ENCODE measurements around the gene CAPN6.

GRCh38 chrX:111309083-111309482, 38.8 kb upstream of the CAPN6 start:
- TF ChIP-seq CTCF (conservative IDR thresholded peaks at IDR 0.05; ENCODE audit: low read length) (no peak), EZH2phosphoT487 (IDR thresholded peaks at IDR 0.05; ENCODE audit: borderline replicate concordance, low read depth, low read length) (no peak)

Measured in OCI-LY7 (cell line).